Ovary (tissue), 9 donors: ENCODE results near the gene MME. TPM values are rescaled to one million over a fixed set of nuclear protein-coding genes. Genes with fewer than 3 reads are reported as not detected.
"Not testable (repeated sequence)": the region's sequence is repeated elsewhere in the genome, so short reads cannot be mapped to it uniquely, and the experiment has no call there.

Source experiments
- DNase-seq, 5 donors: peaks; one replicate each; pipeline ENCODE4 v3.0.0-alpha.2; 2019 to 2020
- H3K27ac ChIP-seq, 2 donors: fragments of 200-600 bp; one replicate each; pipeline versions ENCODE4 v1.5.1 to v1.8.0; 2019 to 2022
- H3K27me3 ChIP-seq: fragments of 200-600 bp; one replicate; pipeline ENCODE4 v1.8.0; 2022
- H3K36me3 ChIP-seq: fragments of 200-600 bp; sonication (generic); one replicate; pipeline ENCODE4 v1.5.1; 2019
- H3K4me1 ChIP-seq: one replicate; pipeline ENCODE4 v1.8.1; 2013; ENCODE audit warnings: mild to moderate bottlenecking, moderate library complexity; ENCODE audit not compliant: insufficient read depth
- H3K4me3 ChIP-seq: fragments of 200-600 bp; sonication (generic); one replicate; pipeline ENCODE4 v1.5.1; 2017
- H3K9me3 ChIP-seq, 2 donors: fragments of 200-600 bp in 1 of 2; sonication (generic) in 1 of 2; one replicate each; pipeline versions ENCODE4 v1.5.1 to v1.8.1; 2013 to 2019; ENCODE audit warnings: mild to moderate bottlenecking in 1 of 2, moderate library complexity in 1 of 2
- EP300 ChIP-seq: sonication (generic); formaldehyde crosslinking; IDR thresholded peaks from one replicate; pipeline ENCODE4 v1.6.1; 2017; ENCODE audit warnings: antibody characterized with exemption
- POLR2A ChIP-seq: fragments of 450-650 bp; IDR thresholded peaks from one replicate; pipeline ENCODE4 v1.6.1; 2017; ENCODE audit warnings: antibody characterized with exemption, mild to moderate bottlenecking, moderate library complexity
- WGBS, 3 donors: extraction: QIAGEN DNeasy Blood & Tissue Kit in 1 of 3; methylation state at CpG; one replicate each; pipeline versions ENCODE4 v1.1.5 to v1.1.7; 2013 to 2017; 5-methylcytosine and 5-hydroxymethylcytosine counted together
- intact Hi-C, 4 donors: fragments of 100-400 bp; cut with DNase I; formaldehyde crosslinking; loops; one replicate each; pipeline versions ENCODE4 v1.11.0 to v1.15.1; 2022 to 2023
- polyA plus RNA-seq, 2 donors: library from polyadenylated mRNA; stranded (reverse); fragments of 200-250 nt in 1 of 2; fragments of 350-450 nt in 1 of 2; fragmentation: Illumina TruSeq in 1 of 2; extraction: RNeasy Lipid Tissue Mini Kit (QIAGEN cat#74804) in 1 of 2; gene quantifications; one replicate each; pipeline ENCODE4 v1.2.3, GENCODE V29; 2013 to 2014
- total RNA-seq, 7 donors: library from RNA; depleted of rRNA in 2 of 7; stranded (reverse); fragments of >200 nt in 2 of 7; fragmentation: NEBNext Ultra II Directional in 3 of 7; extraction: Animal tissue kit (Norgen Biotek cat#: 25700) in 3 of 7; gene quantifications; one replicate each; pipeline versions ENCODE4 v1.1.0 to v1.2.4, GENCODE V29; 2016 to 2023
- TF ChIP-seq, protein P1 (sequence below), 3 donors: fragments of 450-650 bp in 2 of 3; fragments of 200-600 bp in 1 of 3; IDR thresholded peaks; one replicate each; pipeline versions ENCODE4 v1.5.1 to v1.8.0; 2016 to 2022; ENCODE audit warnings: antibody characterized with exemption in 3 of 3, mild to moderate bottlenecking in 1 of 3
- donor health status: DM: no; HTN: no; CAD: no; lungs with moderate emphysema.
- donor health status: DM: no; HTN: no; CAD: no.
- donor health status: Bipolar disorder and iron deficiency.
- donor health status: DM: yes; HTN: yes; CAD: no.
- donor health status: DM: no; HTN: no; CAD: no.
- donor health status: DM: yes; HTN: yes; CAD: no.

The MME gene
- total and polyA plus RNA-seq, 9 donors = 0.56 to 3.1 (median 1.5) TPM

DNA sequence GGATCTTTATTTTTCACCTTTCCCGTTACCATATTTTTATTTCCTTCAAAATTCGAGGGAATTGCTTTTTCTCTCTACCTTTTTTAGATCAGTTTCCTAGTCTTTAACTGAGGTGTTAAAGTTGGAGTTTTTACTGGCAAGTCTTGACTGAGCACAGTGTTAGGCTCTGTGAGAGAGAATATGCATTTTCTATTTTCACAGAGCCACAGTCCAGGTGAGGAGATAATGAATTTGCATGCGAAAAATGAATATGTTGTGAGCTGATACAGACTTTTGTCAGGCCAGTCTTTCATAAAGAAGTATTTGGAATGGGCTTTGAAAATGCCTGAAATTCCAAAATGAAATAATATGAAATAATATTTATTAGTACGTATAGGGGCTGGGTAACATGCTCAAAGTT lies 31.9 kb downstream of the MME start:
- Histone ChIP-seq H3K27me3 (no peaks in the 10 kb centered on the region), H3K4me1 (no peaks in the 10 kb centered on the region), H3K36me3 (no peaks in the 10 kb centered on the region), H3K27ac (no peak overlapping the region), H3K9me3 (no peaks in the 10 kb centered on the region), H3K4me3 (no peak overlapping the region)
- 57 to 64% (median 61%) methylated on average over 4 of the region's 4 CpGs for WGBS, 3 donors
- intact Hi-C loops = no loop called here
- DNase-seq = no peak
- TF ChIP-seq EP300 (no peak), POLR2A (no peak)
- TF ChIP-seq, protein P1, sequence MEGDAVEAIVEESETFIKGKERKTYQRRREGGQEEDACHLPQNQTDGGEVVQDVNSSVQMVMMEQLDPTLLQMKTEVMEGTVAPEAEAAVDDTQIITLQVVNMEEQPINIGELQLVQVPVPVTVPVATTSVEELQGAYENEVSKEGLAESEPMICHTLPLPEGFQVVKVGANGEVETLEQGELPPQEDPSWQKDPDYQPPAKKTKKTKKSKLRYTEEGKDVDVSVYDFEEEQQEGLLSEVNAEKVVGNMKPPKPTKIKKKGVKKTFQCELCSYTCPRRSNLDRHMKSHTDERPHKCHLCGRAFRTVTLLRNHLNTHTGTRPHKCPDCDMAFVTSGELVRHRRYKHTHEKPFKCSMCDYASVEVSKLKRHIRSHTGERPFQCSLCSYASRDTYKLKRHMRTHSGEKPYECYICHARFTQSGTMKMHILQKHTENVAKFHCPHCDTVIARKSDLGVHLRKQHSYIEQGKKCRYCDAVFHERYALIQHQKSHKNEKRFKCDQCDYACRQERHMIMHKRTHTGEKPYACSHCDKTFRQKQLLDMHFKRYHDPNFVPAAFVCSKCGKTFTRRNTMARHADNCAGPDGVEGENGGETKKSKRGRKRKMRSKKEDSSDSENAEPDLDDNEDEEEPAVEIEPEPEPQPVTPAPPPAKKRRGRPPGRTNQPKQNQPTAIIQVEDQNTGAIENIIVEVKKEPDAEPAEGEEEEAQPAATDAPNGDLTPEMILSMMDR (IDR thresholded peaks at IDR 0.05) = no peak

GRCh38 chr3:155112661-155113389 lies 32.7 kb downstream of the MME start:
- Histone ChIP-seq H3K27ac (no peak overlapping the region), H3K9me3 (no peaks in the 10 kb centered on the region), H3K4me3 (no peak overlapping the region), H3K4me1 (no peaks in the 10 kb centered on the region), H3K36me3 (no peaks in the 10 kb centered on the region), H3K27me3 (no peaks in the 10 kb centered on the region)
- DNase-seq = no peak
- TF ChIP-seq, protein P1 (IDR thresholded peaks at IDR 0.05) = no peak
- TF ChIP-seq POLR2A = no peak
- intact Hi-C loops = no loop called here
- 67 to 80% (median 78%) methylated on average over 5 of the region's 5 CpGs for WGBS, 3 donors

DNA sequence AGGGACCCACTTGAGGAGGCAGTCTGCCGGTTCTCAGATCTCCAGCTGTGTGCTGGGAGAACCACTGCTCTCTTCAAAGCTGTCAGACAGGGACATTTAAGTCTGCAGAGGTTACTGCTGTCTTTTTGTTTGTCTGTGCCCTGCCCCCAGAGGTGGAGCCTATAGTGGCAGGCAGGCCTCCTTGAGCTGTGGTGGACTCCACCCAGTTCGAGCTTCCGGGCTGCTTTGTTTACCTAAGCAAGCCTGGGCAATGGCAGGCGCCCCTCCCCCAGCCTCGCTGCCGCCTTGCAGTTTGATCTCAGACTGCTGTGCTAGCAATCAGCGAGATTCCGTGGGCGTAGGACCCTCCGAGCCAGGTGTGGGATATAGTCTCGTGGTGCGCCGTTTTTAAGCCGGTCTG lies 44.6 kb downstream of the MME start:
- 0 to 15% methylated on average over 2 to 3 of the region's 14 CpGs; no CpG with 5 or more reads in 1 of the 3 donors for WGBS, 3 donors
- H3K27me3 ChIP-seq, H3K4me3 ChIP-seq, H3K36me3 ChIP-seq, H3K4me1 ChIP-seq, H3K9me3 ChIP-seq, intact Hi-C loops, DNase-seq, H3K27ac ChIP-seq: not testable (repeated sequence)

- H3K27ac ChIP-seq = no peak overlapping the region
- WGBS, 3 donors = 84 to 90% (median 85%) methylated on average over 2 of the region's 2 CpGs
- no peaks in the 10 kb centered on the region for H3K4me1 ChIP-seq
- TF ChIP-seq EP300 = no peak
- no peak for TF ChIP-seq POLR2A
- TF ChIP-seq, protein P1 (IDR thresholded peaks at IDR 0.05) = no peak
- no peaks in the 10 kb centered on the region for H3K36me3 ChIP-seq
- no peaks in the 10 kb centered on the region for H3K27me3 ChIP-seq
- H3K9me3 ChIP-seq = no peaks in the 10 kb centered on the region
- intact Hi-C loops = no loop called here
- DNase-seq = no peak
- H3K4me3 ChIP-seq = no peak overlapping the region
Observed at GRCh38 chr3:155129396-155129795, 49.3 kb downstream of the MME start.

- DNase-seq = no peak
- Histone ChIP-seq H3K36me3 (no peaks in the 10 kb centered on the region), H3K27me3 (no peaks in the 10 kb centered on the region), H3K9me3 (no peaks in the 10 kb centered on the region), H3K4me3 (no peak overlapping the region), H3K4me1 (no peaks in the 10 kb centered on the region), H3K27ac (no peak overlapping the region)
- intact Hi-C loops = no loop called here
- TF ChIP-seq, protein P1 (IDR thresholded peaks at IDR 0.05) = no peak
- TF ChIP-seq POLR2A = no peak
- no peak for TF ChIP-seq EP300
Observed at GRCh38 chr3:155130001-155130400, 49.9 kb downstream of the MME start.
